GM21737 (cell line): Measurements from ENCODE around the gene ANK3.
"Not testable (repeated sequence)": the region's sequence is repeated elsewhere in the genome, so short reads cannot be mapped to it uniquely, and the experiment has no call there.

Experiments used
- ATAC-seq: cut with Tn5 transposase; IDR thresholded peaks from one replicate; pipeline ENCODE4 v1.9.1; 2021; ENCODE audit warnings: mild to moderate bottlenecking, moderate library complexity; ENCODE audit not compliant: unreplicated experiment

Gene ANK3

DNA sequence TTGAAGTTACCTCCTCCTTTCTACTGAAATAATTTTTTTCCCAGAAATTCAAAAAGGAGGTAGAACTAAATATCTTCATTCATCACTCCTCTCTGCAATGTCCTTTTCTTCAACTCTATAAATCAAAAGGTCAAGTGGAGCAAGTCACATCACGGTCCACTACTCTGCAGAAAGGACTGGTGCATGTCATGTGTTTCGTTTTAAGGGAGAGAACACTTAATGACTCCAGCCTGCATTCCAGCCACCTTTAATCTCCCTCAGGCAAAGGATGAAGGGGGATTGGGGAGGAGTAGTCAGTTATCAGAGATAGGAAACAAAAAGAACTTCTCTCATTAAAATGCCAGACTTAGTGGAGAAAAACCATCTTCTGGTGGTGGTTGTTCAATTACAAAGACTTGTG is 78.9 kb downstream of the ANK3 start:
- no peak for ATAC-seq

DNA sequence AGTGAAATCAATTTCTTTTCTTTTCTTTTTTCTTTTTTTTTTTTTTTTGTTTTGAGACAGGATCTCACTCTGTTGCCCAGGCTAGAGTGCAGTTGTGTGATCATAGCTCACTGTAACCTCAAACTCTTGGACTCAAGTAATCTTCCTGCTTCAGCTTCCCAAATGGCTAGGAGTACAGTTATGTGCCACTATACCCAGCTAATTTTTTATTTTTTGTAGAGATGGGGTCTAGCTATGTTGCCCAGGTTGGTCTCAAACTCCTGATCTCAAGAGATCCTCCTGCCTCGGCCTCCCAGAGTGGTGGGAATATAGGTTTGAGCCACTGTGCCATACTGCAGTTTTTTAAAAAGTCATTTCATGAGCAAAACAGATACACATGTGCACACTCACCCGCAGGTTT is 79.8 kb downstream of the ANK3 start:
- no peak for ATAC-seq

DNA sequence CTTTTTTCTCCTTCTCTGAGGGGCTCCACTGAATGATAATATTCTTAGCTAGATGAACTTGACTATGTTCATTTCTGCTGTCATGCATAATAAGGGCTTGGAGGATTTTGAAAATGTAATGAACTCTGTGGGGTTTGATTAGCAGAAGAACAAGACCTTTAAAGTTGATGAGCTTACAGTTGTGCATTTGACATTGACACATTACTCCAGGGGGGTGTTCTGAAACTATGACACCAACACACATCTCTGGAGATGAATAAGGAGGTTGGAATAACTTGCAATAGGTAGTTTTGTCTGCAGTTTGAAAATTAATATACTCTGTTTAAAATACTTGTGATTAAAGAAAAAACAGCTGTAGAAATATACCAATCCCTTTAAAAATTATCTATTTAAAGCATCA is 80.3 kb downstream of the ANK3 start:
- no peak for ATAC-seq

DNA sequence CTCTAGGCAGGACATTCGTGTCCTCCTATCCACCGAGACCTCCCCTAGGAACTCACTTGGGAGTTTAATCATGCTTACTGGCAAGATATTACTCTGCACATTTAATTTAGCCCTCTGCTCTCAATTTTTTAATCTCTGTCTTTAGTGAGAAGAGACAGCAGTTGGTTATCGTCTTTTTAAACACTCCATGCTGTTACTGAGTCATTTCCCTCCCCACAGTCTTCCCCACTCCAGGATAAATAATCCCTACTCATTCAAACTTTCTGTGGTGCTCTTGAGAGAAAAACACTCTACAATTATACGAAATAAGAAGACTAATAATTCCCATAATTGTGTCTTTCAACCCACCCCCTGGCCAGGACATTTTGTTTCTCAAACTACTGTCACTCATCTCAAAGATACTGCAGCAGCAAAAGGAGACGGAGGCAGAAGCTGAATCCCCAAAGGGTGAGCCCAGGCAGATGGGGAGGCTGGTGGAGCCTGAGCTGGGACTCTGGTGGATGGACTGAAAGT is 84.2 kb downstream of the ANK3 start:
- ATAC-seq, result no peak

DNA sequence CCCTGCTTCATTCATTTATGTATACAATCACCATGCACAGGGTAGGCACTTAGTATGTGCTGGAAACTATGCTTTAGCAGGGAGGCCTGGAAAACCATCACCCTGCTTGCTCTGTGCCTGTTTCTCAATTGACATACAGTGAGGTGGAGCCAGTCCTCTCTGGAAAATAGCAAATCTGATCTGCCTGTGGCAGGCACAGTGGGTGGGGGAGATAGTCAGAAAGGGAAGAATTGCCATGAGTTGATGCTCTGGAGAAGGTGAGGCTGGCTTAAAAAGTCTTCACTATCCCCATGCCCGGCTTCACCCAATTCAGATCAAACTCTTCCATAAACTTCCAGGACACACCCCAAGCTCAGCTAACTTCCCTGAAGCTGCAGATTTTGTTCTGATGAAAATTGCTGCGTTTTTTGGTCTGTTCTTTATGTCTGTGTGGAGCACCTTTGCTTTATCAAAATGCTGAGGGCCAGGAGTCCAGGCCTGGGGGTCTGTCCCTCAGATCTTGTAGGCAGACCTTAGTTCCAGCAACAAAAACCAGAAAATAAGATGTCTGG is 84.8 kb downstream of the ANK3 start:
- ATAC-seq, result no peak

DNA sequence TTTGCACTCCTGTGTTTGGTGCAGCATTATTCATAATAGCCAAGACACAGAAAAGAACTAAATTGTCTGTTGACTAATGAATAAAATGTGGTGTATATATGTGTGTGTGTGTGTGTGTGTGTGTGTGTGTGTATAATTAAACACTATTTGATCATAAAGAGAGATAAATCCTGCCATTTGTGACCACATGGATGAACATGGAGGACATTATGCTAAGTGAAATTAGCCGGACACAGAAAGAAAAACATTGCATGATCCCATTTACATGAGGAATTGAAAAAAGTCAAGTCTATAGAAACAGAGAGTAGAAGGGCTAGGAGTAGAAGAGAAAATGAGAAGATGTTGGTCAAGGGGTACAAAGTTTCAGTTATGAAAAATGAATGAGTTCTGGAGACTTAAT is 85.9 kb downstream of the ANK3 start:
- ATAC-seq, result no peak

DNA sequence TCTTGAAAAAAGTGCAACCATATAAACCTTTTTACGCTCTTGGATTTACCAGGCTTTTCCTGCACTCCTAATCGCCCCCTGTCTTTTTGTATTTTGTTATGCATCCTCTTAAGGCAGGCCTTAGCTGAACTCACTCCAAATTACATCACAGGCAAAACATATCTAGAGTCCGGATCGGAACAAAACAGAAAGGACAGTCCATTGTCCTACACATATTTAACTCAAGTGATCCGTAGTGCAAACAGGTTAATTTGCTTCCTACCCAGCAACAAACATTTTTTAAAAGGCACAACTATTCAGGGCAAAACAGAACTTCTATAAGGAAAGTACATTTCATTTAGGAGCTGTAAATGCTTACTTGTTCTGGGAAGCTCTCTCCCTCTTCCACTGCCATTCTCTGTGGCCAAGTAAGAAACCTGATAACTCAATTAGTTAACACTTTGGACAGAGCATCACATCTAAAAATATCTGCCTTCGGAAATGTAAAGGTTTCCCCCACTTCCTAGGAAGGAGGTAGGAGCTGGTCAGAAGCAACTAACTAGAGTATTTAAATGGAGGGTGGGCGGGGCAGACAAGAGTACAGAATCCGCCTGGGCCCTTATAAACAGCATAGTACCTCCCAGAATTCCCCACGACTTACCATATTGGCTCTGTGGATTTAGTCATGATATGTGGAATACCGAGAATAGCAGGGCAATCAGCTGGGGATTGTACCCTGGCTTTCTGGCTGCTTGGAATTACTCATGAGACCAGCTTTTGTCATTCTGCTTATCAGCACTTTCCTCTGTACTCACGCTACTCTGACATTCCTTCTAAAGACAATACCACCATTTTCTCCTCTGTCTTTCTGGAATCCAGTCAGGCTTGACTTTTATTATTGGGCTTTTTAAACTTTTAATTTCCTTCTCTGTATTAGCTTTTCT is 89.5 kb downstream of the ANK3 start:
- no peak for ATAC-seq

DNA sequence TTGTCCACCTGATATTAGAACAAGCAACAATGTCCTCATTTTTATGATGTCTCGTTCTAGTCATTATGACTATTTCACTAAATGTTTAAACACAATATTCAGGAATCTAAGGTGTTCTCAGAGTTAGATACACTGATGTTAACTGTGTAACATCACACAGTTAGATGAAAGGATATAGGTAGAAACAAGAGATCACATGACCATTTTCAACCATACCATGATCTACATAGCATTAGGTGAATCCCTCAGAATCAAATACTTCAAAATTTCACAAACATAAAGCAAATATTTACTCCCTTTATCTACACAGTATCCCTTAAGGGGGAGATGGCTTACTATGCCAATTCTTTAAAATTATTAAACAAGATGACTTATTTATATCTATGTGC is 90.3 kb downstream of the ANK3 start:
- ATAC-seq, result no peak

DNA sequence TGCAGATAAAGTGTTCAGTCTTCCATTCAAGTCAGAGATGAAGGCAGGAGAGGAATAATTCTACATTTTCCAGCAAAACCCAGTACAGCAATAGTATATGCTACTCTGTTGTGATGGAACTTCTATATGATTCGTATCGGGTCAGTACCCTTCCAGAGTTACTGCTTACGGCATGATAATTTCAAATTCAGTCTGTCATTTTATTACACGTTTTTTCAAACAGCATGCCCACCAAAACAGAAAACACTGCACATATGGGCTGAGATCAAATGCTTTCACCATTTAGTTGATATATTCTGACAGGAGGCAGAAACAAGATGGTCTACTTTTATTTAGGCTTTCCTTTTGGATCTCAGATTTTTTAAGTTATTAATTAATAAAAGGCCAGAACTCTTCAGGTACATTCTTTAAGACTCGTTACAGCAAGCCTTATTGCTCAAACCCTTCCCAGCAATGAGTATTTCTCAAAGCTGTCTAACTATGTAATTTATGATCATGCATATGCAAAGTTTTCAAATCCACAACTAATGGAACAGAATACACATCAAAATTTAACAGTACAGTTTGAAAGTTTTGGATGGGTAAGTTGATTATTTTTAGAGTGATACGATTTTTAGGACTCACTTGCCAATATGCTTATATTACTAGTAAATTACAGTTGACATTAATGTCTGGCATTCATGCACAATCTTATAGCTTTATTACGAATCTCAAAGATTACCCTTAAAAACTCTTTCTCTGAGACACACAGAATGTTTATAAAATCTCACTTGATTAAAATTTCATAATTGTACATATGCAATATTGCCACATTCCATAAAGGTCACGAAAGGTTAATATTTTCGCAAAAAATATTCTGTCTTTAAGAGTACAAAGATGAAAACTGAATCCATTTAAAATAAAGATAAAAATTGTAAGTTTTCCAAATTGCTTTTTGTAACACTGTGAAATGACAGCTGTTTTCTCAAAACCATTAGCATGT is 91.0 kb downstream of the ANK3 start:
- ATAC-seq, result no peak

DNA sequence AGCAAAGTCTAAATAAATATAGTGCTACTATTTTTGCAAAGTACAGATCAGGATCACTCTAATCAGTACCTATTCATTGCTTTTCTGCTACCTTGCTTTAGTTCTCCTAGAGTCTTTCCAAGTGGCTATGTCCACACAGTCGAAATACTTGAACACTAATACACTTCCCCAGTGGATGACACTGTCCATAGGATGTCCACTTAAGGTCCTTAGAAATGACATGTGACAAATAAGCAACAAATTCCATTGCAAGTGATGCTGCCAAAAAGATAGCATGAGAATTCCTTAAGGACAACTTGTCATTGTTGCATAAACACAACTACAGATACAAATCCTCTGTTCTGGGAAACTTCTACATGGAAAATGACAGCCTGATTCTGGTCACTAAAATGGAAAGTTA is 93.6 kb downstream of the ANK3 start:
- ATAC-seq, result no peak

DNA sequence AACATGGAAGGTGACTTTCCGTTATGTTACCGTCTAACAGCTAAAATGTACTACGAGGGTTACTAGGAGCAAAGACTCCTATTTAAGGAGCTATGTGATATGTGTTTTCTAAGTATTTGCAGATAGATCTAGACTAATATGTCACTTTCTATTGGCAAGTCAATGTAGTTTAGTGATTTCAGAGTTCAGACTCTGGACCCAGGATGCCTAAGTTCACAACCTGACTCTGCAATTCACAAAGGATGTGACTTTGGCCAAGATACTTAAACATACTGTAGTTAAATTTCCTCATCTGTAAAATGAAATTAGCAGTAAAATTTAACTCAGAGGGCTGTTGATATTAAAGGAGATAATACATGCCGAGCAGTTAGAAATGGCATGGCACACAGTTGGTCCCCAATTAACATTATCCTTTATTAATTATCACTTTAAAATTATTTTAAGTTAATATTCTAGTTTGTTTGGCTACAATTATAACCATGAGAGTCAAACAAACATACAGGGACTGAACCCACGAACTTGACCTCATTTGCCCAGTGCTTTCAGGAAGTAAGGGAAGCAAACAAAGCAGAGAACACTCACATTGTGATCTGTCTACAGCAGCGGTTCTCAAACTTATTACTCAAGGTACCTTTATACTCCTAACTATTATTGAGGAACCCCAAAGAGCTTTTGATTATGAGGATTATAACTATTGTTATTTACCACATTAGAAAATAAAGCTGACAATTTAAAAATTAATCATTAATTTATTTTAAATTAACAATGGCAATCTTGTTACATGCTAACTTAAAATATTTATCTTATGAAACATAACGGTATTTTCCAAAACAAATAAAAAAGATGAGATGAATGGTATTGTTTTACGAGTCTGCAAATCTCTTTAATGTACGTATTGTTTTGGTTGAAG is 94.4 kb downstream of the ANK3 start:
- ATAC-seq, result no peak

DNA sequence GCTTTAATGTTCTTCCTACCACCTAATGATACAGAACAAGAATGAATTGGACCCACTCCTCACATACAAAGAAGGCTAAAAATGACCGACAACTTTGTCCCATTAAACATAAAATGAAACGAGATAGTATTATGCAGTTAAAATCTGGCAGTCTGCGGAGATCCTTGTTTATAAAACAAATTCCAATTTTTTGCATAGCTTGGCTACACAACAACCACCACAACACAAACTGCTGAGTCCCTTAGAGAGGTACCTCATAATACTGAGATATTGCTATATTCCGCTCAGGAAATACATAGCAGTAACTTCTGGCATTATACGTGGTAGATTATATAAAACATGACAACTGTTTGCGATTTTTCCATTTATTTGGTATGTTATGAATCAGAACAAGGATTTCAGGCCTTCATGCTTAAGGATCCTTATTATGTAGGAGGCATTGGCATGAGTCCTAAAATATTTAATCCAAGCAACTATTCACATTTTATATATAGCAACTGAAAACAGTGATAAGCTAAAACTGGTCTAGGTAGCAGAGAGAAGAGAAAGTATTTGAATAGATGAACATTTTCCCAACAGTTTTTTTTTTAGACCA is 96.0 kb downstream of the ANK3 start:
- no peak for ATAC-seq

DNA sequence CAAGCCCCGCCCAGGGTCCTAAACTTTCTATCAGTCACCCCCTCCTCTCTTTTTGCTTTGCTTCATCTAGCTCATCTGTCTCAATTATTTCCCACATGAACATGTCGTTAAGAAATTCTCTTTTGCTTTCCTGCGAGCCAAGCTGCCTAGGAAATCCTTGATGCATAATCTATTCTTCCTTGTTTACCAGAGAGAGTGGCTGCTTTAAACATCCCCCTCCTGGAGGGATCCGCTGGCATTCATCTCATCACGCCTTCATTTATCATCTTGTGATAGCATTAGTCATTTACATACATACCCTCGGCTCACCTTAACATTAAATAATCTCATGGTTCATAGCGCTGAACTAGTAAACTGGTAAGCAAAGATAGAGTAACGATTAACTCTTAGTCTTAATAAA is 96.7 kb downstream of the ANK3 start:
- no peak for ATAC-seq

DNA sequence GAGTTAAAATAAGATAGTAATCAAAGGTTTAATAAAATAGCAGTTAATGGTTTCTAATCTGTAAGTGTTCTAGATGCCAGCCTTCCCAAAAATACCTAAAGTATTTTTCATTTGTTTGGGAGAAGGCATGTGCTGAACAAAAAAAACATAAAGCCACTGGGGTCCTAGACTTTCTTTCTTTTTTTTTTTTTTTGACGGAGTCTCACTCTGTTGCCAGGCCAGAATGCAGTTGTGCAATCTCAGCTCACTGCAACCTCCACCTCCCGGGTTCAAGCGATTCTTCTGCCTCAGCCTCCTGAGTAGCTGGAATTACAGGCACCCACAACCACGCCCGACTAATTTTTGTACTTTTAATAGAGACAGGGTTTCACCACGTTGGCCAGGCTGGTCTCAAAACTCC is 97.1 kb downstream of the ANK3 start:
- ATAC-seq, result not testable (repeated sequence)

DNA sequence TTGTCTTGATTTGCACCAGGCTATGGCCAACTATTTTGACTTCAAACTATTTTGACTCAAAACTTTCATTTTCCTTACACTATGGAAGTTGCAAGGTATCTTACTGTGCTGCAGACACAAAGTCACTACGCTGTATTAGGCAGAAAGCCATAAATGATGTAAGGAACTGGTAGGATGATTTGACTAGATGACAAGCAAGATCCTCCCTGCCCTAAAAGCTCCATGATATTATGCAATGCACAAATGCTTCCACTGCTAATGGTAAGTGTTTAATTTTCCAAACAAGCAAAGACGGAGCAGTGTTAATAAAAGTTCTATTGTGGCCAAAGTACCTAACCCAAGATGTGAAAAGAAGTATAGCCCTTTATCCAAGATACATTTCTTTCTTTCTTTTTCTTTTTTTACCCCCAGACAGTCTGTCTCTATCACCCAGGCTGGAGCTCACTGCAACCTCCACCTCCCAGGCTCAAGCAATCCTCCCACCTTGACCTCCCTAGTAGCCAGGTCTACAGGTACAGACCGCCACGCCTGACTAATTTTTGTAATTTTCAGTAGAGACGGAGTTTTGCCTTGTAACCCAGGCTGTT is 98.2 kb downstream of the ANK3 start:
- no peak for ATAC-seq

DNA sequence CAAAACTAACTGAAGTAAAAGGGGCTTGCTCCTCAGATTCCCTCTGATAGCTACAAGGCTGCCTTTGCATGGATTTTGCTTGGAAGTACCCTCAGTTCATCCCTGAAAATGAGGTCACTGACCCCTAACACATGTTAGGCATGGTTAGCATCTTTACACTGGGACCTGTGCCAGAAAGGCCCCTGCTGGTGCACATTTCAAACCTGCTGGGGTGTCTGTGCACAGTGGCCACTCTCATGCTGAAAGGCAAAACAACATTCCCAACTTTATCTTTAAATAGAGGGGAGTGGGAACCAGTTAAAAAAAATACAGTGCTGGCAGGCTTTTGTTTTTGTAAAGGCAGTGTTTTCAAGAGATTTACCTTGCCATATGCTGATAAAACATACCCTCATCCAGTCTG is 99.1 kb downstream of the ANK3 start:
- no peak for ATAC-seq

DNA sequence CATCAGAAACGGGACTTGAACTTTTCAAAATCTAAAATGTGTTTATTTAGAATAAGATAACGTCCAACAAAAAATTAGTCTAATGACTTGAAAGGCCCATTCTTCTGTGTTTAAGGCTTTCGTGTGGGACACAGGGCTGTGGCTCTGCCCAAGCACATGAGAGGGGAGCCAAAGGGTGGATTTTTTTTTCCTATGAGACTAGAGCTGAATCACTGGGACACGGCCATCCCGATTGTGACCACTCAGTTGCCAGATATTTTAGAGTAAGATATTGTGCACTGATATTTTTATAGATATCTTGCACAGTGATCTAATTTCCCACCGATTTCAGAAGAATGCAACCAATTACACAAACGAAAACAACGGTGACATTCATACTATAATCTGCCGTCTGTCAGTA is 99.9 kb downstream of the ANK3 start:
- ATAC-seq, result no peak

DNA sequence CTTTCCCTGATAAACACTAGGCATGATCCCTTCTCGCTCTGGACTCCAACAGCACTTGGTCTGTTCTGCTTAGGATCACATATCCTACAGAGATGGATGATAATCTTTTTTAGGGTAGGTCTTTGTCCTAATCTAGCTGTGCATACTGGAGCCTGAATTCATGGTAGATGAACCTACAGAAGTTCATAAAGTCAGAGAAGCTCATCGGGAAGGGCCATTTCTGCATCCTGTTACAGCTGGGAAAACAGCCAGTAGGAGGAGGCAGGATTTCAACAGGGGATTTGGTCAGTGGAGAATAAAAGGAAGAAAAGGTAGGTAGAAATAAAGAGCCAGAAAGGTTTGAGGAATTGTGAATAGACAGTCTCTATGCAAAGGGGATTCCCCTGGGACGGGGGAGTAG is 101.4 kb downstream of the ANK3 start:
- no peak for ATAC-seq

DNA sequence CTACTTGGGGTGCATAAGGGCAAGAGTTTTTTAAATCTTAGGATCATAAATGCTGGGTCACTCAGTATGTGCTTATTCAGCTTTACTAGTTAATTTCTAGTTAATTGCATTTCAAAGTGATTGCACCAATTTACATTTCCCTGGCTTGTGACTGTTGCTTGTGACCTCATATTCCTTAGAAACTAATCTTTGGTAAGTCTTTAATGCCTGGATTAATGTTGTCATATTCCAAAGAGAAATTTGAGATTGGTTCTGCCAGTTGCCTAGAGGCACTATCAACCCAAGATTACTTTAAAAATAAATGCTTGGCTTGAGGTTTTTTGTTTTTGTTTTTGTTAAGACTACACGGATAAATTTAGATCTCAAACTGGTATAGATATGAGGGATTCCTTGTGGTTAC is 103.1 kb downstream of the ANK3 start:
- ATAC-seq, result no peak

DNA sequence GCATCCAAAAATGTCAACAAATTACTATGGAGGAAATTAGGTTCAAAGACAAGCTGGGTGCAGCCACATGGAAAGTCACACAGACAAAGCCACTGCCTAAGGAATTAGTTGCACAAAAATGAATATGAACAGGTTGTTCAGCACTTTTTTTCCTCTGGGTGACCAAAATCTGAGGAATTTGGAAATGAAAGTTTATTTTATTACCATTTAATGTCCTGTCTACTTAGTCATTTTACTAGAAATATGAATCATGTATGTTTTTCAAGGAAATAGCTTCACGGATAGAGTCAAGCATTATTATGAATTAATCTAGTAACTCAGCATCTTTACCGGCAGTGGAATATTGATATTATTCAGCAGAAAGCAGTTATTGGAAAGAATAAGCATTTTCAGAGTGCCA is 106.3 kb downstream of the ANK3 start:
- ATAC-seq, result no peak
